Measurements from ENCODE around the gene CLUH. TPM values are rescaled to one million over a fixed set of nuclear protein-coding genes. Genes with fewer than 3 reads are reported as not detected.

The CLUH gene
- total and polyA plus RNA-seq, 9 donors = 11.5 to 57.9 (median 42.6) TPM

GRCh38 chr17:2719861-2720260 is 8.3 kb upstream of the CLUH start:
- no peaks in the 10 kb centered on the region for H3K27me3 ChIP-seq
- H3K4me3 ChIP-seq = no peak overlapping the region
- TF ChIP-seq CTCF (IDR thresholded peaks at IDR 0.05) (no peak), EP300 (IDR thresholded peaks at IDR 0.05) (no peak), POLR2A (IDR thresholded peaks at IDR 0.05) (no peak)
- 62 to 72% (median 69%) methylated on average over 4 of the region's 4 CpGs for WGBS, 3 donors
- no peaks in the 10 kb centered on the region for H3K9me3 ChIP-seq
- no peak overlapping the region for H3K27ac ChIP-seq
- DNase-seq = no peak
- peaks cover 1% of the 10 kb centered on the region for H3K4me1 ChIP-seq (ENCODE audit: insufficient read depth)
- no peaks in the 10 kb centered on the region for H3K36me3 ChIP-seq
- intact Hi-C loops (cut with DNase I) = no loop called here

- WGBS, 3 donors = 68 to 79% (median 74%) methylated on average over 13 of the region's 13 CpGs
- no peak overlapping the region for H3K4me3 ChIP-seq
- H3K27ac ChIP-seq = no peak overlapping the region
- no peaks in the 10 kb centered on the region for H3K4me1 ChIP-seq (ENCODE audit: insufficient read depth)
- H3K27me3 ChIP-seq = no peaks in the 10 kb centered on the region
- no peak for TF ChIP-seq POLR2A (IDR thresholded peaks at IDR 0.05)
- TF ChIP-seq CTCF (IDR thresholded peaks at IDR 0.05) = no peak
- intact Hi-C loops (cut with DNase I) = no loop called here
- no peaks in the 10 kb centered on the region for H3K36me3 ChIP-seq
- DNase-seq = no peak
- no peaks in the 10 kb centered on the region for H3K9me3 ChIP-seq
Observed at GRCh38 chr17:2718150-2718938, 6.8 kb upstream of the CLUH start.

- WGBS, 3 donors = 69 to 77% (median 72%) methylated on average over 5 of the region's 5 CpGs
- Histone ChIP-seq H3K4me1 (ENCODE audit: insufficient read depth) (peaks cover 6% of the 10 kb centered on the region), H3K27me3 (no peaks in the 10 kb centered on the region), H3K9me3 (no peaks in the 10 kb centered on the region), H3K36me3 (no peaks in the 10 kb centered on the region), H3K27ac (no peak overlapping the region), H3K4me3 (no peak overlapping the region)
- intact Hi-C loops (cut with DNase I) = no loop called here
- no peak for DNase-seq
- no peak for TF ChIP-seq EP300 (IDR thresholded peaks at IDR 0.05)
- no peak for TF ChIP-seq POLR2A (IDR thresholded peaks at IDR 0.05)
- no peak for TF ChIP-seq CTCF (IDR thresholded peaks at IDR 0.05)
Observed at GRCh38 chr17:2716649-2717048, 5.1 kb upstream of the CLUH start.

- intact Hi-C loops (cut with DNase I) = no loop called here
- Histone ChIP-seq H3K4me3 (no peak overlapping the region), H3K27me3 (no peaks in the 10 kb centered on the region), H3K9me3 (no peaks in the 10 kb centered on the region), H3K4me1 (ENCODE audit: insufficient read depth) (peaks cover 12% of the 10 kb centered on the region), H3K27ac (no peak overlapping the region), H3K36me3 (no peaks in the 10 kb centered on the region)
- 90 to 92% (median 92%) methylated on average over 9 of the region's 9 CpGs for WGBS, 3 donors
- DNase-seq = no peak
- TF ChIP-seq EP300 (IDR thresholded peaks at IDR 0.05) (no peak), POLR2A (IDR thresholded peaks at IDR 0.05) (no peak), CTCF (IDR thresholded peaks at IDR 0.05) (no peak)
Observed at GRCh38 chr17:2713881-2714280, 2.3 kb upstream of the CLUH start.

Data from ovary (tissue), 9 donors.